SK-N-SH treated with all-trans-retinoic acid at 6 μM for 48 hours (cell line): ENCODE measurements around the gene UGT1A5.

ENCODE experiments used
- ARNTL ChIP-seq: fragments of 450-650 bp; formaldehyde crosslinking; IDR thresholded peaks from 2 replicates; pipeline ENCODE4 v1.5.0; 2020; ENCODE audit warnings: low read depth, mild to moderate bottlenecking, moderate library complexity, borderline replicate concordance
- GLIS3 ChIP-seq: fragments of 250-450 bp; sonication (Bioruptor Pico); IDR thresholded peaks from 2 replicates; pipeline ENCODE4 v1.5.0; 2020; ENCODE audit warnings: mild to moderate bottlenecking, moderate library complexity
- SNAI2 ChIP-seq: fragments of 250-450 bp; sonication (Bioruptor Pico); IDR thresholded peaks from 2 replicates; pipeline ENCODE4 v1.5.0; 2020; ENCODE audit warnings: mild to moderate bottlenecking, moderate library complexity
- ZFP3 ChIP-seq: fragments of 250-450 bp; sonication (Bioruptor Pico); IDR thresholded peaks from 2 replicates; pipeline ENCODE4 v1.5.0; 2020; ENCODE audit warnings: mild to moderate bottlenecking, moderate library complexity
- ZNF8 ChIP-seq: fragments of 450-650 bp; formaldehyde crosslinking; IDR thresholded peaks from 2 replicates; pipeline ENCODE4 v1.5.0; 2020; ENCODE audit warnings: mild to moderate bottlenecking, moderate library complexity
- TF ChIP-seq, protein P1 (sequence below): fragments of 250-450 bp; sonication (Bioruptor Pico); IDR thresholded peaks from 2 replicates; pipeline ENCODE4 v1.5.1; 2020; ENCODE audit warnings: low read depth, mild to moderate bottlenecking, moderate library complexity
- TF ChIP-seq, protein P2 (sequence below): fragments of 250-450 bp; sonication (Bioruptor Pico); IDR thresholded peaks from 2 replicates; pipeline ENCODE4 v1.8.0; 2021; ENCODE audit warnings: low read depth, mild to moderate bottlenecking, moderate library complexity, borderline replicate concordance
- TF ChIP-seq, protein P3 (sequence below): fragments of 250-450 bp; sonication (Bioruptor Pico); IDR thresholded peaks from 2 replicates; pipeline ENCODE4 v1.5.1; 2021; ENCODE audit warnings: mild to moderate bottlenecking, moderate library complexity
- TF ChIP-seq, protein P4 (sequence below): fragments of 250-450 bp; sonication (Bioruptor Pico); IDR thresholded peaks from 2 replicates; pipeline ENCODE4 v1.8.0; 2020; ENCODE audit warnings: mild to moderate bottlenecking, moderate library complexity, borderline replicate concordance

DNA sequence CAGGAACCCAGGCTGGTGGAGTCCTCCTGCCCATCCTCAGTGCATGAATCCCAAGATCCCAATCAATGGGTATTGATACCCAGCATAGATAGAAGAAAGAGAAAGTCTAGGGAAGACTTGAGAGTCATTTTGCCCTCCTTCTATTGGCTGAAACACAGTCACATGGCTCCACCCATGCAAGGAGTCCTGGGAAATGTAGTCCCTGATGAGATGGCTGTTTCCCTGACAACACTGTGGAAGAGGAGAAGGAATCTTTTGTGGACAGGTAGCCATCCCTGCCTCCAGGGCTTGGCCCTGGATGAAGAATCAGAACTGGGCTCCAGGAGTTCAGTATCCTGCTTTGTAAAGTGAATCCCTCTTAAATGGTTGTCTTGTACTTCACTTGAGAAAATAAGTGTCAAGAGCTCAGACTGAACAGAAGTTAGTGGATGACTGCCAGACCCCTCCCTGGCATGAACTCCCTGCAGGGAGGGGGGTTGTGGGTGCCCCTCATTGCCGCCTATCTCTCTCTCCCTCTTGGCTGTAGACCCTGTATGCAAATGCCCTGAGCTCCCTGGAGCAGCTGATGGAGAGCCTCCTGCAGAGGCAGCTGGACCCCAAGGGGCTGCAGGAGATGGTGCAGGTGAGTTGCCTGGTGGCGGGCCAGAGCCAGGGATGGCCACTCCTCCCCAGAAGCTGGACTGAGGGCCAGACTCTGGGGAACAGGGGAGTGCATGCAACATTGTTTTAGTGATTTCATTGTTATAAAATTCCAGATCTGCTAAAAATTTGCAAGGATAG lies 101.5 kb downstream of the UGT1A5 start:
- no peak for TF ChIP-seq ARNTL (CRISPR knock-in tag)
- TF ChIP-seq ZNF8 = no peak
- TF ChIP-seq, protein P1, sequence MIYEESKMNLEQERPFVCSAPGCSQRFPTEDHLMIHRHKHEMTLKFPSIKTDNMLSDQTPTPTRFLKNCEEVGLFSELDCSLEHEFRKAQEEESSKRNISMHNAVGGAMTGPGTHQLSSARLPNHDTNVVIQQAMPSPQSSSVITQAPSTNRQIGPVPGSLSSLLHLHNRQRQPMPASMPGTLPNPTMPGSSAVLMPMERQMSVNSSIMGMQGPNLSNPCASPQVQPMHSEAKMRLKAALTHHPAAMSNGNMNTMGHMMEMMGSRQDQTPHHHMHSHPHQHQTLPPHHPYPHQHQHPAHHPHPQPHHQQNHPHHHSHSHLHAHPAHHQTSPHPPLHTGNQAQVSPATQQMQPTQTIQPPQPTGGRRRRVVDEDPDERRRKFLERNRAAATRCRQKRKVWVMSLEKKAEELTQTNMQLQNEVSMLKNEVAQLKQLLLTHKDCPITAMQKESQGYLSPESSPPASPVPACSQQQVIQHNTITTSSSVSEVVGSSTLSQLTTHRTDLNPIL = no peak
- TF ChIP-seq, protein P2, sequence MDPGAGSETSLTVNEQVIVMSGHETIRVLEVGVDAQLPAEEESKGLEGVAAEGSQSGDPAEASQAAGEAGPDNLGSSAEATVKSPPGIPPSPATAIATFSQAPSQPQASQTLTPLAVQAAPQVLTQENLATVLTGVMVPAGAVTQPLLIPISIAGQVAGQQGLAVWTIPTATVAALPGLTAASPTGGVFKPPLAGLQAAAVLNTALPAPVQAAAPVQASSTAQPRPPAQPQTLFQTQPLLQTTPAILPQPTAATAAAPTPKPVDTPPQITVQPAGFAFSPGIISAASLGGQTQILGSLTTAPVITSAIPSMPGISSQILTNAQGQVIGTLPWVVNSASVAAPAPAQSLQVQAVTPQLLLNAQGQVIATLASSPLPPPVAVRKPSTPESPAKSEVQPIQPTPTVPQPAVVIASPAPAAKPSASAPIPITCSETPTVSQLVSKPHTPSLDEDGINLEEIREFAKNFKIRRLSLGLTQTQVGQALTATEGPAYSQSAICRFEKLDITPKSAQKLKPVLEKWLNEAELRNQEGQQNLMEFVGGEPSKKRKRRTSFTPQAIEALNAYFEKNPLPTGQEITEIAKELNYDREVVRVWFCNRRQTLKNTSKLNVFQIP (CRISPR knock-in tag) = no peak
- no peak for TF ChIP-seq SNAI2 (CRISPR knock-in tag)
- TF ChIP-seq GLIS3 (CRISPR knock-in tag) = no peak
- TF ChIP-seq, protein P3, sequence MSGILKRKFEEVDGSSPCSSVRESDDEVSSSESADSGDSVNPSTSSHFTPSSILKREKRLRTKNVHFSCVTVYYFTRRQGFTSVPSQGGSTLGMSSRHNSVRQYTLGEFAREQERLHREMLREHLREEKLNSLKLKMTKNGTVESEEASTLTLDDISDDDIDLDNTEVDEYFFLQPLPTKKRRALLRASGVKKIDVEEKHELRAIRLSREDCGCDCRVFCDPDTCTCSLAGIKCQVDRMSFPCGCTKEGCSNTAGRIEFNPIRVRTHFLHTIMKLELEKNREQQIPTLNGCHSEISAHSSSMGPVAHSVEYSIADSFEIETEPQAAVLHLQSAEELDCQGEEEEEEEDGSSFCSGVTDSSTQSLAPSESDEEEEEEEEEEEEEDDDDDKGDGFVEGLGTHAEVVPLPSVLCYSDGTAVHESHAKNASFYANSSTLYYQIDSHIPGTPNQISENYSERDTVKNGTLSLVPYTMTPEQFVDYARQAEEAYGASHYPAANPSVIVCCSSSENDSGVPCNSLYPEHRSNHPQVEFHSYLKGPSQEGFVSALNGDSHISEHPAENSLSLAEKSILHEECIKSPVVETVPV = no peak
- no peak for TF ChIP-seq ZFP3 (CRISPR knock-in tag)
- TF ChIP-seq, protein P4, sequence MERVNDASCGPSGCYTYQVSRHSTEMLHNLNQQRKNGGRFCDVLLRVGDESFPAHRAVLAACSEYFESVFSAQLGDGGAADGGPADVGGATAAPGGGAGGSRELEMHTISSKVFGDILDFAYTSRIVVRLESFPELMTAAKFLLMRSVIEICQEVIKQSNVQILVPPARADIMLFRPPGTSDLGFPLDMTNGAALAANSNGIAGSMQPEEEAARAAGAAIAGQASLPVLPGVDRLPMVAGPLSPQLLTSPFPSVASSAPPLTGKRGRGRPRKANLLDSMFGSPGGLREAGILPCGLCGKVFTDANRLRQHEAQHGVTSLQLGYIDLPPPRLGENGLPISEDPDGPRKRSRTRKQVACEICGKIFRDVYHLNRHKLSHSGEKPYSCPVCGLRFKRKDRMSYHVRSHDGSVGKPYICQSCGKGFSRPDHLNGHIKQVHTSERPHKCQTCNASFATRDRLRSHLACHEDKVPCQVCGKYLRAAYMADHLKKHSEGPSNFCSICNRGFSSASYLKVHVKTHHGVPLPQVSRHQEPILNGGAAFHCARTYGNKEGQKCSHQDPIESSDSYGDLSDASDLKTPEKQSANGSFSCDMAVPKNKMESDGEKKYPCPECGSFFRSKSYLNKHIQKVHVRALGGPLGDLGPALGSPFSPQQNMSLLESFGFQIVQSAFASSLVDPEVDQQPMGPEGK (CRISPR knock-in tag) = no peak
